Upper lobe of left lung (tissue), 6 donors: ENCODE measurements around the gene NHSL1. TPM values are rescaled to one million over a fixed set of nuclear protein-coding genes. Genes with fewer than 3 reads are reported as not detected.

Experiments used
- ATAC-seq, 2 donors: fragments of 200-7000 bp; cut with Tn5 transposase; one replicate each; pipeline ENCODE4 v1.9.1; 2022; ENCODE audit warnings: mild to moderate bottlenecking in 2 of 2, moderate library complexity in 2 of 2; ENCODE audit not compliant: low FRiP score in 2 of 2
- DNase-seq, 2 donors: peaks; one replicate each; pipeline ENCODE4 v3.0.0-alpha.2; 2019 to 2020
- H3K27ac ChIP-seq, 4 donors: fragments of 200-600 bp; sonication (generic); one replicate each; pipeline ENCODE4 v1.5.1; 2016 to 2019
- H3K27me3 ChIP-seq, 4 donors: fragments of 200-600 bp; sonication (generic); one replicate each; pipeline ENCODE4 v1.5.1; 2017 to 2019
- H3K36me3 ChIP-seq, 4 donors: fragments of 200-600 bp; sonication (generic); one replicate each; pipeline ENCODE4 v1.5.1; 2016 to 2019
- H3K4me1 ChIP-seq, 4 donors: fragments of 200-600 bp; sonication (generic); one replicate each; pipeline ENCODE4 v1.5.1; 2018 to 2019
- H3K4me3 ChIP-seq, 4 donors: fragments of 200-600 bp; sonication (generic); one replicate each; pipeline ENCODE4 v1.5.1; 2017 to 2019; ENCODE audit warnings: mild to moderate bottlenecking in 2 of 4, moderate library complexity in 1 of 4
- H3K9me3 ChIP-seq, 4 donors: fragments of 200-600 bp; sonication (generic); one replicate each; pipeline ENCODE4 v1.5.1; 2018 to 2019
- EP300 ChIP-seq, 4 donors: sonication (generic); formaldehyde crosslinking; IDR thresholded peaks; one replicate each; pipeline ENCODE4 v1.5.1; 2017; ENCODE audit warnings: antibody characterized with exemption in 4 of 4, control low read depth in 2 of 4
- POLR2A ChIP-seq, 4 donors: fragments of 450-650 bp; IDR thresholded peaks; one replicate each; pipeline ENCODE4 v1.5.1; 2016 to 2017; ENCODE audit warnings: antibody characterized with exemption in 4 of 4, mild to moderate bottlenecking in 2 of 4
- POLR2AphosphoS5 ChIP-seq, 2 donors: sonication (generic); formaldehyde crosslinking; IDR thresholded peaks; one replicate each; pipeline ENCODE4 v1.5.1; 2017; ENCODE audit warnings: antibody characterized with exemption in 2 of 2
- WGBS, 2 donors: methylation state at CpG; one replicate each; pipeline ENCODE4 v1.1.5; 2017 to 2018; 5-methylcytosine and 5-hydroxymethylcytosine counted together
- total RNA-seq, 6 donors: library from RNA; depleted of rRNA in 4 of 6; stranded (reverse); fragments of >200 nt in 4 of 6; gene quantifications; one replicate each; pipeline versions ENCODE4 v1.1.0 to v1.2.1, GENCODE V29; 2016 to 2021
- TF ChIP-seq, protein P1 (sequence below), 6 experiments: fragments of 450-650 bp in 4 of 6; fragments of 200-600 bp in 2 of 6; sonication (generic) in 2 of 6; IDR thresholded peaks; one replicate each; pipeline ENCODE4 v1.5.1; 2016 to 2019; ENCODE audit warnings: antibody characterized with exemption in 6 of 6
- donor health status: DM: no; HTN: no; CAD: no; lungs with moderate emphysema.
- donor health status: DM: no; HTN: yes; CAD: no; lungs with severe emphysema.

NHSL1 gene
- total RNA-seq, 6 donors from 2014 or later, result 37.3 to 80.2 (median 56.6) TPM

DNA sequence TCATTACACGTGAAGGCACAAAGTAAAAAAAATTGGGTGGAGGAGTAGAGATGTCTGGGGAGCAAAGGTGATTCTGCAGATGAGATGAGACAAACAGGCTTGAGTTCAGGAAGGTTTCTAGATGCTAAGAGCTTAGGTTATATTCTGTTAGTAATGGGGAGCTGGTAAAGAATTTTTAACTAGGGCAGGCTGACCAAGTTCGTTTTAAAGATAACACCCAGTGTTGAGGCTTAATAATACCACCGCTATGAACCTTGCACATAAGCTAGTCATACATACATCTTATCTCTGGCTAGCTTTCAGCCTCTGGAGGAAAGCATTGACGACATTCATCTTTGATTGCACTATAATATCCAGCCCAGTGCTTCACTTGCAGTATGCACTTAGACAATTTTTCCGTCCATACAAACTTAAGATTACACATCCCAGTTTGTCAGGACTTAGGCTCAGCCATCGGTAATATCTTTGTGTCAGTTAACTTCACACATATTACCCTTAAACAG lies 12.1 kb downstream of the NHSL1 start:
- ATAC-seq (no peak), DNase-seq (no peak)
- Histone ChIP-seq H3K27ac (no peak overlapping the region), H3K4me1 (peaks cover 0 to 4% (median 0%) of the 10 kb centered on the region in 4 donors), H3K36me3 (no peaks in the 10 kb centered on the region), H3K4me3 (no peak overlapping the region), H3K9me3 (no peaks in the 10 kb centered on the region), H3K27me3 (no peaks in the 10 kb centered on the region)
- WGBS, 2 donors, result 89 to 91% methylated on average over 6 of the region's 6 CpGs
- no peak for TF ChIP-seq POLR2AphosphoS5 (IDR thresholded peaks at IDR 0.05)
- TF ChIP-seq, protein P1, sequence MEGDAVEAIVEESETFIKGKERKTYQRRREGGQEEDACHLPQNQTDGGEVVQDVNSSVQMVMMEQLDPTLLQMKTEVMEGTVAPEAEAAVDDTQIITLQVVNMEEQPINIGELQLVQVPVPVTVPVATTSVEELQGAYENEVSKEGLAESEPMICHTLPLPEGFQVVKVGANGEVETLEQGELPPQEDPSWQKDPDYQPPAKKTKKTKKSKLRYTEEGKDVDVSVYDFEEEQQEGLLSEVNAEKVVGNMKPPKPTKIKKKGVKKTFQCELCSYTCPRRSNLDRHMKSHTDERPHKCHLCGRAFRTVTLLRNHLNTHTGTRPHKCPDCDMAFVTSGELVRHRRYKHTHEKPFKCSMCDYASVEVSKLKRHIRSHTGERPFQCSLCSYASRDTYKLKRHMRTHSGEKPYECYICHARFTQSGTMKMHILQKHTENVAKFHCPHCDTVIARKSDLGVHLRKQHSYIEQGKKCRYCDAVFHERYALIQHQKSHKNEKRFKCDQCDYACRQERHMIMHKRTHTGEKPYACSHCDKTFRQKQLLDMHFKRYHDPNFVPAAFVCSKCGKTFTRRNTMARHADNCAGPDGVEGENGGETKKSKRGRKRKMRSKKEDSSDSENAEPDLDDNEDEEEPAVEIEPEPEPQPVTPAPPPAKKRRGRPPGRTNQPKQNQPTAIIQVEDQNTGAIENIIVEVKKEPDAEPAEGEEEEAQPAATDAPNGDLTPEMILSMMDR (IDR thresholded peaks at IDR 0.05), result no peak
- no peak for TF ChIP-seq POLR2A (IDR thresholded peaks at IDR 0.05)
- no peak for TF ChIP-seq EP300 (IDR thresholded peaks at IDR 0.05)

DNA sequence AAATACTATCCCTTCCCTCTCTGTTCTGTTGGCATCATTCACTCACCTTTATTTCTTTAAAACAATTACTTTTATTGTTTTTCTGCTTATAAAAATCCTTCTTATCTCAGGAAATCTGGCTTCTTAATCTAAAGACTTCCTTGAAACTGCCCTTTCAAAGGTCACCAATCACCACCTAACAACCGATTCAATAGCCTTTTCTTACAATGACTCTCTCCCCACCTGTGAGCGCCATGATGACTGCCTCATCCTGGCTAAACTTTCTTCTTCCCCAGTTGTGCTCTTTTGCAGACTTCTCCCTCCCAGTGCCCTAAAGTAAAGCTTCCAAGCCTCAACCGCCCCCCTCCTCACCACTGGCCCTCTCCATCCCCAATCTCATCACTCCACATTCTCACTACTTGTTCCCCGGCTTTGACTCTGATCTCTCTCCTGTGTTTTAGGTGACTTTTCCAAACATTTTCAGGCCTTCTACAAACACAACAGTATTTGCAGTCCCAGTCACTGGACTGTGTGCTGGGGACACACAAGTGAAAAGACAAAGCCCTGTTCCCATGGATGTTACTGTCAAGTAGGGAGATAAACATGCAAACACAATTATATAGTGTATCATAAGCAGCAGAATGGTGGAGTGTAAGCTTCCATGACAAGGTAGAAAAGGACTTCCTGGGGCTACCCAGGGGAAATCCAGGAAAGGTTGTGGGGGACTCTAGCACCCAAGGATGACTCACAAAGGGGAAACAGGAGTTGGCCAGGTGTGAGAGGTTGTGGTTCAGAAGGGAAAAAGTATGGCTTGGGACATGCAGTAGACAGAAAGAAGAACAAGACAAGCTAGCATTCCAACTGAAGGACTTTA lies 12.8 kb downstream of the NHSL1 start:
- 77 to 85% methylated on average over 4 of the region's 4 CpGs for WGBS, 2 donors
- no peak for ATAC-seq

DNA sequence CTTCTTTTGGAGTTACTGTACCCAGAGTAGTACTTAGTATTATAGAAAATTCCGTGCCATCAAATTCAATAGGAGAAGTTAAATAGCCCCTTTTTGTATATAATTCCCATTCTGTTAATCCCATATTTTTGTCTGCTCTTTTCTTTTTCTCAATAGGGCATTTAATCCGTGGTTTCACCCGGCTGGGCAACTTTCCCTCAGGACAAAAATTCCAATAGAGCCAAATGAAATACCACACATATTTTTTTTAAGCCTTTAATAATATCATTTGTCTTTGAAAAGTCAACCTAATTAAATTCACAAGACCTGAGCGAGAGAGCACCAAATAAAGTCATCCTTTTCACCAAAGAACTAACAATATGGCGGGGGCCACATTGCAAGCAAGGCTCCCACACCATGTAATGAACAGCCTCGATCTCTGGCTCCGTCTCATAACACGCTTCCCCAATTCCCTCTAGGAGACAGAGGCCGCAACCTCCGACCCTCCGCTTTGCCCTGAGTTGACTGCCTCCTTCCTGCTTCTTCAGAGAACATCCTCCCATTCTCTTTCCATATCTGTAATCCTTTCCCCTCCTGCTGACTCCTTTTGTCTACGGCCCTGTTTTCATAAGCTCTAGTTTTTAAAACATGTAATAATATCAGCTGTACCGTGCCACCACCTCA lies 13.6 kb downstream of the NHSL1 start:
- DNase-seq (no peak), ATAC-seq (no peak)
- no peak overlapping the region for H3K4me3 ChIP-seq

More for the DNA sequence above, 12.8 kb downstream of the NHSL1 start:
- DNase-seq, result no peak
- peaks cover 0 to 4% (median 0%) of the 10 kb centered on the region in 4 donors for H3K4me1 ChIP-seq
- H3K9me3 ChIP-seq, result no peaks in the 10 kb centered on the region
- TF ChIP-seq, protein P1 (IDR thresholded peaks at IDR 0.05), result no peak
- TF ChIP-seq POLR2AphosphoS5 (IDR thresholded peaks at IDR 0.05) (no peak), POLR2A (IDR thresholded peaks at IDR 0.05) (no peak), EP300 (IDR thresholded peaks at IDR 0.05) (no peak)
- H3K4me3 ChIP-seq, result no peak overlapping the region
- no peaks in the 10 kb centered on the region for H3K27me3 ChIP-seq
- H3K36me3 ChIP-seq, result no peaks in the 10 kb centered on the region
- H3K27ac ChIP-seq, result no peak overlapping the region

GRCh38 chr6:138485005-138485545 lies 14.2 kb downstream of the NHSL1 start:
- DNase-seq (no peak), ATAC-seq (no peak)
- TF ChIP-seq, protein P1 (IDR thresholded peaks at IDR 0.05), result no peak
- TF ChIP-seq EP300 (IDR thresholded peaks at IDR 0.05), result no peak
- no peak for TF ChIP-seq POLR2AphosphoS5 (IDR thresholded peaks at IDR 0.05)
- TF ChIP-seq POLR2A (IDR thresholded peaks at IDR 0.05), result no peak
- no peak overlapping the region for H3K4me3 ChIP-seq
- WGBS, 2 donors, result 55 to 57% methylated on average over 11 of the region's 11 CpGs
- H3K9me3 ChIP-seq, result no peaks in the 10 kb centered on the region
- H3K27me3 ChIP-seq, result no peaks in the 10 kb centered on the region
- peaks cover 0 to 4% (median 0%) of the 10 kb centered on the region in 4 donors for H3K4me1 ChIP-seq
- no peak overlapping the region for H3K27ac ChIP-seq
- H3K36me3 ChIP-seq, result no peaks in the 10 kb centered on the region

More for the DNA sequence above, 13.6 kb downstream of the NHSL1 start:
- H3K27me3 ChIP-seq, result no peaks in the 10 kb centered on the region
- TF ChIP-seq POLR2AphosphoS5 (IDR thresholded peaks at IDR 0.05) (no peak), EP300 (IDR thresholded peaks at IDR 0.05) (no peak), POLR2A (IDR thresholded peaks at IDR 0.05) (no peak)
- TF ChIP-seq, protein P1 (IDR thresholded peaks at IDR 0.05), result no peak
- H3K9me3 ChIP-seq, result no peaks in the 10 kb centered on the region
- H3K27ac ChIP-seq, result no peak overlapping the region
- peaks cover 0 to 4% (median 0%) of the 10 kb centered on the region in 4 donors for H3K4me1 ChIP-seq
- no peaks in the 10 kb centered on the region for H3K36me3 ChIP-seq
- WGBS, 2 donors, result 77 to 87% methylated on average over 13 of the region's 13 CpGs
